Activated gamma-delta T cell treated with Interleukin-2 at 50 U/mL for 16 hours (primary cell): Measurements from ENCODE around the gene WDSUB1.

Experiments
- DNase-seq: peaks from one replicate; pipeline ENCODE4 v3.0.0-alpha.2; 2020

The WDSUB1 gene

DNA sequence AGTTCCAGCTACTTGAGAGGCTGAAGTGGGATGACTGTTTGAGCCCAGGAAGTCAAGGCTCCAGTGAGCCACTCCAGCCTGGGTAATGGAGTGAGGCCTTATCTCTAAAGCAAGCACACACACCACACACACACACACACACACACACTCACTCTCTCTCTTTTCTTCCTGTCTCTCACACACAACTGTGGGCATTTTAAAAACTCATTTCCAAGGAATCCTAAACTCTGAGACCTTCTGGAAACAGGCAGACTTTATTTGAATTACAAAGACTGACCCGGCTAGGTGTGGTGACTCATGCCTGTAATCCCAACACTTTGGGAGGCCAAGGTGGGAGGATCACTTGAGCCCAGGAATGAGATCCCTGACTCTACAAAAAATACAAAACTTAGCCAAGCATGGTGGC lies 21.3 kb downstream of the WDSUB1 start:
- no peak for DNase-seq

DNA sequence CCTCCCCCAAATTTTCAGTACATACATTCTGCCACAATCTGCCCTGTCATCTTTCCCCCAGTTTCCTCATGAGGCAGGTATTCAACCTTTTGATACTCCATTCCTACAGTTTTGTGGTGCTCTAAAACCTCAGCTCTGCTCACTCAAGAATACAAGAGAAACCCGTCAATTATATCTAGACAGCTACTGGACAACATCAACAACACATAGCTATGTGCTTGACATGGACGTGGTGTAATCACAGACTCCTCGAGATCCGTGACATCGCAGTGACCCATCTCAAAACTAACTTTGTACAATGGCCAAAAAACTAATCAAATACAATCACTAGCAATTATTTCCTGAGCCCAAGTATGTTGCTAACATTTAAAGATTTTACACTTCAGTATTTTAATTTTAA lies 23.6 kb downstream of the WDSUB1 start:
- no peak for DNase-seq

DNA sequence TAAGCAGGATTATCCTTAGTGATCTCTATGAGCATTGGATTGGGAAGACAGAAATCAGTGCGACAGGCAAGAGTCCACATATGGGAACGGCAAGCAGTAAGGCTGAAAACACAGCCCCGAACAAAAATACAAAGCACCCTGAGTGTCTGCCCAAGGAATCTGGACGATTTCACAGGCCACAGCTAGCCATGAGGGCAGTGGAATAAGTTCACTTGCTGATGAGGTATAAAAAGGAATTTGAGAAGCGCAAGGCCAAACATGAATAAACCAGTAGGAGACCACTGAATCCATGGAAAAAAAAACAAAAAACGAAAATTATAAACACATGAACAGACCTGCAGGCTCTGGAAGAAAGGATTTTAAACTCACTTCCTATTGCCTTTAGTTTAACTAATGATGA lies 24.3 kb downstream of the WDSUB1 start:
- no peak for DNase-seq

DNA sequence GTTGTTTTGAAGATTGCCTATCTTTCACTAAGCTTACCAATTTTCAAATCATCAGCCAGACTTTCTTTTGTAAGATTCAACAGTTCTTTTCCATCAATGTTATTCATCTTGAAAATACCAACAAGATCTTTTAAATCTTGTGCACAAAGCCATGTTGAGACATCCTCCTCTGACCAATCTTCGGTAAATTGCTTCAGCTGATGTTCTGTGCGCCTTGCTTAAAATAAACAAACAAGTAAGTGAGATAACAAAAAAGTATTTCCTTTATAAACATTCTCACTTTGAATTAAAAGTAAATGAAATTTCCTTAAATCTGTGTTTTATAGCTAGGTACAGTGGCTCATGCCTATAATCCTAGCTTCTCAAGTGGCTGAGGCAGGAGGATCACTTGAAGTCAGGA lies 30.3 kb downstream of the WDSUB1 start:
- no peak for DNase-seq

DNA sequence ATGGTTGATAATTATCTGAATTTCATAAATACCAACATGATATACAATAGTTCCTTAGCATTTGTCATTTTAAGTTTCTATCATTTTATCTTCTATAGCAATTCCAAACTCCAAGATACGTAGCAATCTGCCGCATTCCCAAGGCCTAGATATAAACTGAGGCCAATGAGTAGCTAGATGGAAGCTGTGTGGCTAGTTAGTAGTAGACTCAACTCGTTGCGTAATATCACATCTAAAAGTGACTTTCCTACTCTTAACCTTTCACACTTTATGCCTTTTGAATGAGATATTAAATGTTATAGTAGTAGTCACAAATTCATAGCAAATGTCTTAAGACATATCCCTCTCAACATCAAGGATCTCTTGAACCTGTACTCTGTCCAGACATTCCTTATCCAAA lies 33.6 kb downstream of the WDSUB1 start:
- DNase-seq: no peak

DNA sequence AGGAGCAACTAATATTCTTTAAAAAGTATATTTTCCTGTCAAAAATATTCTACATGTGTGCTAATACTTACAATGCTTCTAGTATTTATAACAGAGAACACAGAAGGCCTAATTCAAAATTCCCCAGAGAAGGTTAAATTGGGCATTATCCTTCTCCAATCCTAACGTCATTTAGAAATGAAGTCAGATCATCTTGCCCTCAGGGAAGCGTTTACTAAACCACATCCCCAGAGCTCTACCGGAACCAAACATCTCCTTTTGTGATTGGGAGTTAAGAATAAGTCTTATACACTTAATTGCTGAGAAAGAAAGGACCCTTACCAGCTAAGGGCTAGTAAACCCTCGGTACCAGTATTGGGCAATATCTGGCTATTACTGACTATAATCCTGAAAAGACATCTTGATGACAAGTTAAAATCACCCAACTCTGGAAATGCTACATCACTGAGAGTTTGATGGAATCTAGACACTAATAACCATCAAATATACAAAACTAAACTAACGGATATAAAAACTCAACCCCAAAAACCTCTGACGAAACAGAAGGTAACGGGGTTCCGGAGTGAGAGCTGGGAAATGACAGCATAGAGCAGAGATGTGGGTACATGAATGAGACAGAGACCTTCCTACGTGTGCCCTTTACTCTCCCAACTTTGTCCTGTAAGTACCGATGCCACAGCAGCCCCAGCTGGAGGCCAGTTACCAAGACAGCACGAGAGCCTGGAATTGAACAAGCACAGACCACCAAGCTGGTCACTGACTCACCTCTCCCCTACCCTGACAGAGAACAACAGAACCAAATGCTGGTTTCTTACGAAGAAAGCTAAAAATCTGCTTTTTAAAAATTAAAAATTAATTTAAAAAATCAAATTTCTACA lies 35.0 kb downstream of the WDSUB1 start:
- no peak for DNase-seq

DNA sequence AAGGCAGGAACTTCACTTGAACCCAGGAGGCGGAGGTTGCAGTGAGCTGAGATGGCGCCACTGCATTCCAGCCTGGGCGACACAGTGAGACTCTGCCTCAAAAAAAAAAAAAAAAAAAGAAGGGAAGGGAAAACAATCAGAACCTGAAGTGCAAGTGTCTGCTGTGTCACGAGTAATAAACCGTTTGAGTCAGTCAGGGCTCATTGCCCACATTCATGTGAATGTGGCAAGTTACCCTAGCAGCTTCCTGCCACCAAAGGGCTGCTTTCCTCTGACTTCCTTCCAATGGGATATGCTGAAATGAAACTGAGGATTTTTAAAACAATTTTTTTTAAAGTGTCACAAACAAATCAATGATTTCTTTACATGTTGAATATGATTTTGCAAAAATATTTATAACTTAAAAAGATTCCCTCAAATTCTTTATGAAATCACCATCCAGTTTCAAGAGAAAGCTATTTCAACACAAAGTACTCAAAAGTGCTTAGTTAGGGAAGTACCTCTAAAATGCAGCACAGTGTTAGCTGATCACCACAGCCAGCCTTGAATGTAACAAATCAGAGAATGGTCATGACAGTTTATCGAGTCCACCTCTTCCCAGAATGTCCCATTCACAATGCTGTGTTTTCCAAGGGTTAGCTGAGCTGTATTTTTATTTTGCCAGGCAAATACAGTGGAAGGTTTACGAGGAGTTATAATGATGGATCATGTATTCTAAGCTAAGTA lies 36.4 kb downstream of the WDSUB1 start:
- no peak for DNase-seq

DNA sequence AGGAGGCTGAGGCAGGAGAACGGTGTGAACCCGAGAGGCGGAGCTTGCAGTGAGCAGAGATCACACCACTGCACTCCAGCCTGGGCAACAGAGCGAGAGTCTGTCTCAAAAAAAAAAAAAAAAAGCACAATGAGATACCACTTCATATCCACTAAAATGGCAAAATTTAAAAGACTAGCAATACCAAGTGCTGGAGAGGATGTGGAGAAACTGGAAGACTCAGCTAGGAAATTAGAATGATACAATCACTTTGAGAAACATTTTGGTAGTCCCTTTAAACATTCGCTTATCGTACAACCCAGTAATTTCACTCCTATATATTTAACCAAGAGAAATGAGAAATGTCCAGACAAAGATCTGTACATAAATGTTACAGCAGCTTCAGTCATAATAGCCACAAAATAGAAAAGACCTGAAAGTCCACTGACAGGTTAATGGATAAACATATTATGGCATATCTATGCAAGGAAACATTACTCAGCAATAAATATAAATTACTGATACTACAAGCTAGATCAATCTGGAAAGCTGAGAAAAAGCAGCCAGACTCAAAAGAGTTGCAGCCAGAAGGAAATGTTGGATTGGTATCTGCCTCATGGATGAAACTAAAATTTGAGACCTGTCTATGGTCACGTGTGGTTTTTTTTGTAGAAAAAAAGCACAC lies 40.0 kb downstream of the WDSUB1 start:
- no peak for DNase-seq

DNA sequence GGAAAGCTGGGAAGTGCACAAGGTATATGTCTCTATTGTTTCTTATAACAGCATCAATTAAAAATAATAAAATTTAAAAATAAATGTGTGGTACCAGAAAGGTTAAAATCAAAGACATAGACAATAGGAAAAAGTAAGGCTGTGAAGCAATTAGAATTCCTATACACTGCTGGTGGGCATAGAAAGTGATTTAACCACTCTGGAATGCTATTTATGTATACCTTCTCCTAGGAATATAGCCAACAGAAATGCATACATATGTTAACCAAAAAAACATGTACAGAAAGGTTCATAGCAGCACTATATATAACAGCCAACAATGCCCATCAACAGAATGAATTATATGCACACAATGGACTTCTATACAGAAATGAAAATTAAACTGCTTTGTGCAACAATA lies 43.0 kb downstream of the WDSUB1 start:
- DNase-seq: no peak

DNA sequence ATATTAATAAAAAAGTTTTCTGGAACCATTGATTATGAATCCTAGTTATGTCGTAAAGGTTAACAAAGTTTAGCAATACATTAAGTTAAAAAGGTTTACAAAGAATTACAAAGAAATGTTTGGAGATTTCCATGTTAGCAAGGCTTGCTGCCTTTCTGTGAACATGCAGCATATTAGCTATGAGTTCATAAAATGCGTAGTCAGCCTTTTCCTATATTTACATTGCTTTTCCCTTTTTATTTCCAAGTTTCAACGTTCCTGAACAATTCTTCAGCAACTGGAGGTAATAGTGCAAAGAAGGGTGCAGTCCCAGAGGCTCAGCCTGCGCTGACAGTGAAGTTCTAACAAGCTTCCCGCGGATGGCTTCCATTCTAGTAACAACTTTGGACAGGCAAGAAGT lies 51.6 kb downstream of the WDSUB1 start:
- no peak for DNase-seq

DNA sequence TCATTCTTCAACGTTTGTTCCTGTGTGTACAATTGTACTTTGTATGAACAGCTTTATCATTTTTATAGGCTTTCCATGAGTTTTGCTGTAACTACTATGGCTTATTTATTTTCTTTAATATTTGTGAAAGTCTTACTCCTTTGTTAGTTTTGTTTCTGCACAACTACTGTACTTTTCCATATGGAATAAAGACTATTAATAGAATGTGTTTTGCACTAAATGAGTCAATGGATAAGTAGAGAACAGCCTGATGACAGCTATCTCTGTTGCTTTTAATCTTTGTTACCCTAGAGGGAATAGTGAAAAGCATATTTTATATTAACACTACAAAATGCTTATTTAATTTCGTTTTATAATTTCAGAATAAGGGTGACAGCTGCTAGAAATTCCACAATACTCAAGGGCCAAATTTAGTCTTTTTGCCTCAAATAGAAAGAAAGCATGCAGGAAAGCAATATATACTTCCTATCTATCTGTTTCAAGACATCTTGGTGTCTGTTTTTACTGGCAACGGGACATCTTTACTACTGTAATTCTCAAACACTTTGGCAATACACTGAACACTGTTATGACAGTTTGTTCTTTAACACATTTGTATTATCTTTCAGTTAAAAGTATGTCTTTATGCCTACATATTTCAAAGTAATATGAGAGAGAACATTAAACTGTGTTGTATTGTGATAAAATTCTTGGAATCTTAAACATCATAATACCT lies 53.9 kb downstream of the WDSUB1 start:
- DNase-seq: no peak

DNA sequence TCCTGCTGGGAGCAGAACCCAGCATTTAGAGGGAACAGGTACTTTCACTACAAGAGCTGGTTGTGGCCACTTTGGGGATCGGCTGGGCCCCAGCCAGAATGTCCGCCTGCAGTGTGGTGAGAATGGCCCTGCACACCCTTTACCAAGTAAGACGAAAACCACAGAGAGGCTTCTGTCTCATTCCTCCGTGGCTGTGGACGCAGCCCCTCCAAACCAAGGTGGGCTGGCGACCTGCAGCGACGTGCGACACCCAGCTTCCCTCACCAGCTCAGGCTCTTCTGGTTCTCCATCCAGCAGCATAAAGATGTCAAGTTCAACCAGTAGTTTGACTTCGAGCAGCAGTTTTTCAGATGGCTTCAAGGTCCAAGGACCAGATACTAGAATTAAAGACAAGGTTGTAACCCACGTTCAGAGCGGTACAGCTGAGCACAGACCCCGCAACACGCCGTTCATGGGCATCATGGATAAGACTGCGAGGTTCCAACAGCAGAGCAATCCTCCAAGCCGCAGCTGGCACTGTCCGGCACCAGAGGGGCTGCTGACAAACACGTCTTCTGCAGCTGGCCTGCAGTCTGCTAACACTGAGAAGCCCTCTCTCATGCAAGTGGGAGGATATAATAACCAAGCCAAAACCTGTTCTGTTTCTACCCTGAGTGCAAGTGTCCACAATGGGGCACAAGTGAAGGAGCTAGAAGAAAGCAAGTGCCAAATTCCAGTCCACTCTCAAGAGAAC lies 56.2 kb downstream of the WDSUB1 start:
- DNase-seq: no peak

DNA sequence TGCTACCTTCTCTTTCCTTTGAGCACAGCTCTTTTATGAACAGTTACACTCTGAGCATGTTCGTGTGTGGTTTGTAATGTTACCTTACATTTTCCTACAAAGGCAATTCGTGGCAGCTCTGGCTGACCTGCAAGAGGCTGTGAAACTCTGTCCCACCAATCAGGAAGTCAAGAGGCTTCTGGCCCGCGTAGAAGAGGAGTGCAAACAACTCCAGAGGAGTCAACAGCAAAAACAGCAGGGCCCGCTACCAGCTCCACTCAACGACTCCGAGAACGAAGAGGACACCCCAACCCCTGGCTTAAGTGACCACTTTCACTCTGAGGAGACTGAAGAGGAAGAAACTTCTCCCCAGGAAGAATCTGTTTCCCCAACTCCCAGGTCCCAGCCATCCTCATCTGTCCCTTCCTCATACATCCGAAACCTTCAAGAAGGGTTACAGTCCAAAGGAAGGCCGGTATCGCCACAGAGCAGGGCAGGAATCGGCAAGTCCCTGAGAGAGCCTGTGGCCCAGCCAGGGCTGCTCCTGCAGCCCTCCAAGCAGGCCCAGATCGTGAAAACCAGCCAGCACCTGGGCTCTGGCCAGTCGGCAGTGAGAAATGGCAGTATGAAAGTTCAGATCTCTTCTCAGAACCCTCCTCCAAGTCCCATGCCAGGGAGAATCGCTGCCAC lies 56.9 kb downstream of the WDSUB1 start:
- no peak for DNase-seq

DNA sequence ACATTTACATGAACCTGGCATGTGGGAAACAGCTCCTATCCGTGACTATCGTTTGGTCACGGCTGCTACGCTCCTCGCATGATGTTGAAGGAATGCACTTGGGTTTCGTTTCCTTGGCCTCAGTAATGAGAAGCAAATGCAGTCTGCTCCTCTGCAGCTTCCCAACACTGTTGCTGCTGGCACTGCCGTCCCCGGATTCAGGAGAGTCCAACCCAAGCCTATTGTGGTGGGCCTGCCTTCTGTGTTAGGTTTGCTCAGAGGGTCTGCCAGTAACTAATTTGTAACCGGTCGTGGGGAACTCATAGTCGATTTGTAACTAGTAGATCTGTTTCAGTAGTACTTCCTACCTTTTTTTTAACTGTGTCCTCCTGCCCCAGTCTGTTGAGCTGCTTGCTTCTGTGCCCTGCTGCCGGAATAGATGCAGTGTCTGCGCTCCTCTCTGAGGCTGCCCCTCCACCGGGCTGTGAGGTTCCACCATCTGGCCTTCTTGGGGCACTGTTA lies 58.4 kb downstream of the WDSUB1 start:
- DNase-seq: no peak

DNA sequence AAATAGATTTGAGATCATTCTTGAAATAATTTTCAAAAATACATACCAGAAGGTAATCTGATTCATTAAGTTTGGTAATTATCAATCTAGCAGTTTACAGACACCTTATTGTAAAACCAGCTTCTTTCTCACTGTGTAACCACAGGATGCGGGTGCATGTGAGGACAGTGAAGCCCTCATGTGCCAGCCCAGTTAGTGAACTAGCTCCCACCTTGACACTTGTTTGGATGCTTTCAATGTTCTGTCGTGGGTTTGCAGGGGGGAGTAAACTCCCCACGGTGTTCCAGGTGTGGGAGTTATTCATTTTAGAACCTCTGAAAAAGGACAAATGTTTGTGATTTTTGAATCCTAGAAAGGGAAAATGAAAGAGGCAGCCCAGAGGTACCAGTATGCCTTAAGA lies 59.0 kb downstream of the WDSUB1 start:
- peak; percentile 22 for DNase-seq

DNA sequence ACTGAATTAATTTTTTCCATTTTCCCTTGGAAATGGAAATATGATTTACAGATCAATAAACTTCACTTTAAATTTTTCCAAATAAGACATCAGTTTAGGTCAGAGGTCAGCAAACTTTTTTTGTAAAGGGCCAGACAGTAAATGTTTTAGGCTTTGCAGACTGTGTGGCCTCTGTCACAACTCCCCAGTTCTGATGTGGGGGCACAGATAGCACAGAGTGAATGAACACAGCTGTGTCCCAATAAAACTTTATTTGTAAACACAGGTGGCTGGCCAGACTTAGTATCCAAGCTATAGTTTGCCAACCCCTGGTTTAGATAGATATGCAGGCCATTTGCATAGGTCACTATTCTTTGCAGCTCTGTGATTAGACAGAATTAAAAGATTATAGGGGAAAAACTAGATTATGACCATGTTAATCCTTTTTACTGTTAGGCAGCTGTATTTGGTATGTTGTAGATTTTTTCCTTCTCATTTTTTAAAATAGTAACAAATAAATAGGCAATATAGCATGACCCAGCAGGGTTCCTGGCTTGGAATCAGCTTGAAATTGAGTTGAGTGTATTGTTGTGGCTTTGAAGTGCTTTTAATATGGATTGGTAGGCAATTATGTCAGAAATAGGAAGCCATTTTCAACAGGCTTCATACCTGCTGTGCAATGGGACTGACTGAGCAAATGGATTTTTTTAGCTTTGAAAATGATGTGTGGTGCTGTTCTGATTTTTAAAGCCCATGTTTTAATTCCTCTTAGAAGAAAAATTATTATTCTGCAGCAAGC lies 59.7 kb downstream of the WDSUB1 start:
- no peak for DNase-seq

DNA sequence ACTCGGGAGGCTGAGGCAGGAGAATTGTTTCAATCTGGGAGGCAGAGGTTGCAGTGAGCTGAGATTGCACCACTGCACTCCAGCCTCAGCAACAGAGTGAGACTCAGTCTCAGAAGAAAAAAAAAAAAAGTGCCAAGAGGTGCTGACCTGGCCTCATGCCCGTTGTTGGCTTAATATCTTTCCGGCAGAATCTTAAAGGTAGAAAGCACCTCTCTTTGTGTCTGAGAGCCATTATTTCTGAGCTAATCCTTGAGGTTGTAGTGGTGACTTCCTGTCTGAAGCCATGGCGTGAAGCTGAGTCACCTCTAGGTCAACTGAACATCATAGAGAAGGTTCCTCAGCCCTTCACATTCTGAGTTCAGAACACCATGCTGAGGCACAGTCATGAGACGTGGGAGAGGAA lies 60.4 kb downstream of the WDSUB1 start:
- peak; percentile 28 for DNase-seq

DNA sequence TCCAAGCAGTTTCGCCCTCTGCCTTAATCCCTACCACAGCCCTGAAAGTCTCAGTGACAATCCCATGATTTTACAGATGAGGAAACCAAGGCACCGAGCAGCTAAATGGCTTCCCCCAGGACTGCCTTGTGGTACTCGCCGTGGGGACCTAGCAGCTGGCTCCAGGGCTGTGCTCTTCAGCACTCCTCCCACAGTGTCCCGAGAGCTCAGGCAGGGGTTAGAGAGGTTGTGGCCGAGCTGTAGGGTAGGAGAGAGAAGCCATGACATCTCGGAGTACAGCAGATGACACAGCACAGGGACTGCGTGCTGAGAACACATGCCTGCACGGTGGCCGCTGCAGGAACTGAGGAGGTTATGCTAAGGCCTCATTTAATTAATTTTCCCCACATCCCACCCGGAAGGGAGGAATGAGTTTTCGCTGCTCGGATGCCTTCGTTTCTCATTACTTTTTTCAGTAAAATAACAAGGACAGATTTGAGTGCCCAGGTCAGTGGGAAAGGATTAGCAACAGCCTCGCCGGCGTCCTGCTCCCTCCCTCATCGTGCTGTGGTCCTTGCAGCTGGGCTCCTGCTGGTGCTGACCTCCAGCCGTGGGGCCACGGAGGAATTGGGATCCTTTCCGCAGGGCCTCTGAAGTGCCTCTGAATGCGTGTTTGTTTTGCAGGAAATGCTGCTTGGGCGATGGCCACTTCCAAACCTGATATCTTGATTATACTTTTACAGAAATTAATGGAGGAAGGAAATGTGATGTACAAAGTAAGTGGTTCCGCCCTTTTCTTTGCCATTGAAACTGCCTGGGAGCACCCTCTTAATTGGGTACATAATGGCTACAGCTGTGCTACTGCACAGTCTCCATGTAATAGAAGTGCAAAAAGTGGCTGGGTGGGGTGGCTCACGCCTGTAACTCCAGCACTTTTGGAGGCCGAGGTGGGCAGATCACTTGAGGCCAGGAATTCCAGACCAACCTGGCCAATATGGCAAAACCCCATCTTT lies 61.2 kb downstream of the WDSUB1 start:
- no peak for DNase-seq

DNA sequence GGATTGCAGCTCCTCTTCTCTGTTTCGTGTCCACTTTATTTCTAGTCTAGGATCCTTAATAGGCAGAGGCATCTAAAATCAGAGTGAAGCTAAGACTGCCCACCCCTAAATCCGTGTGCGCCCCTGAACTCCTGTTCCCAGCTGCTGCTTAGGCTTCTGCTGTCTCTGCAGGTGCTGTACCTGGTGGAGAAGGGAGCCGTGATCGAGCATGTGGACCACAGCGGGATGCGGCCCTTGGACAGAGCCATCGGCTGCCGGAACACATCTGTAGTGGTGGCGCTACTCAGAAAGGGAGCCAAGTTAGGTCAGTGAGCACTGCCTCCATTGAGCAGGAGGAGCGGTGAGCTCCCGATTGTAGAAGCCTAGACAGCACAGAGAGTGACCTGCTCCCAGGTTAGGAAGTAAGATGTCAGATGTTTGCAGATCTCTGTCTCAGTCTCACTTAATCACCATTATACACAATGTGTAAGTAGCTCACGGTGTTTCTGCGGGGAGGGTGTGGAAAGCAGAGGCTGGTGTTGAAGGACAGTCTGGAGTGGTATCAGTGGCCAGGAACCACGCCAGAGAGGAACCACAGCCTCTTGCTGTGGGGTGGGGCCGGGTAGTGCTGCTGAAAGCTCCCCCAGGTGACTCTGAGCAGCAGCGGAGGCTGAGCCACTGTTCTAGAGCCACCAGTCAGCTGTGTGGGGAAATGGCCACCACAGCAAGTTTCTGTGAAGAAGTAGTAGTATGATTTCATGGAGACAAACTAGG lies 62.3 kb downstream of the WDSUB1 start:
- DNase-seq: no peak
